AG10803 (cell line): ENCODE measurements around the gene TERT.

ENCODE experiments used
- DNase-seq: peaks from one replicate; pipeline ENCODE4 v3.0.0; 2010; ENCODE audit warnings: low read depth
- H3K4me3 ChIP-seq: 2 replicates; pipeline ENCODE4 v1.5.1; 2011; ENCODE audit warnings: mild to moderate bottlenecking, low read length, control low read depth
- TF ChIP-seq, protein P1 (sequence below): conservative IDR thresholded peaks from 2 replicates; pipeline ENCODE4 v1.5.1; 2011; ENCODE audit warnings: mild to moderate bottlenecking, low read length, control low read depth, inconsistent platforms

Gene TERT

GRCh38 chr5:1212271-1212670 lies 82.6 kb downstream of the TERT start:
- TF ChIP-seq, protein P1, sequence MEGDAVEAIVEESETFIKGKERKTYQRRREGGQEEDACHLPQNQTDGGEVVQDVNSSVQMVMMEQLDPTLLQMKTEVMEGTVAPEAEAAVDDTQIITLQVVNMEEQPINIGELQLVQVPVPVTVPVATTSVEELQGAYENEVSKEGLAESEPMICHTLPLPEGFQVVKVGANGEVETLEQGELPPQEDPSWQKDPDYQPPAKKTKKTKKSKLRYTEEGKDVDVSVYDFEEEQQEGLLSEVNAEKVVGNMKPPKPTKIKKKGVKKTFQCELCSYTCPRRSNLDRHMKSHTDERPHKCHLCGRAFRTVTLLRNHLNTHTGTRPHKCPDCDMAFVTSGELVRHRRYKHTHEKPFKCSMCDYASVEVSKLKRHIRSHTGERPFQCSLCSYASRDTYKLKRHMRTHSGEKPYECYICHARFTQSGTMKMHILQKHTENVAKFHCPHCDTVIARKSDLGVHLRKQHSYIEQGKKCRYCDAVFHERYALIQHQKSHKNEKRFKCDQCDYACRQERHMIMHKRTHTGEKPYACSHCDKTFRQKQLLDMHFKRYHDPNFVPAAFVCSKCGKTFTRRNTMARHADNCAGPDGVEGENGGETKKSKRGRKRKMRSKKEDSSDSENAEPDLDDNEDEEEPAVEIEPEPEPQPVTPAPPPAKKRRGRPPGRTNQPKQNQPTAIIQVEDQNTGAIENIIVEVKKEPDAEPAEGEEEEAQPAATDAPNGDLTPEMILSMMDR = no peak
- H3K4me3 ChIP-seq = no peak overlapping the region
- DNase-seq = no peak

DNA sequence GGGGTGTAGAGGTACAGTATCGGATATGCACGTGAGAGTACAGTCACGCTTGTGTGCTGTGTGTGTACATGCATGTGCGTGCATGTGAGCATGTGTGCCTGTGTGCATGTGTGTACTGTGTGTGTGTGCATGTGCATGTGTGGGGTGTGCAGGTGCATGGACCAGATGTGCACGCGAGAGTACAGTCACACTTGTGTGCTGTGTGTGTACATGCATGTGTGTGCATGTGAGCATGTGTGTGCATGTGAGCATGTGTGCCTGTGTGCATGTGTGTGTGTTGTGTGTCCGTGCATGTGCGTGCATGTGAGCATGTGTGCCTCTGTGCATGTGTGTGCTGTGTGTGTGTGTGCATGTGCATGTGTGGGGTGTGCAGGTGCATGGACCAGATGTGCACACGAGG lies 83.2 kb downstream of the TERT start:
- no peak for DNase-seq
- no peak overlapping the region for H3K4me3 ChIP-seq
- TF ChIP-seq, protein P1 = no peak

DNA sequence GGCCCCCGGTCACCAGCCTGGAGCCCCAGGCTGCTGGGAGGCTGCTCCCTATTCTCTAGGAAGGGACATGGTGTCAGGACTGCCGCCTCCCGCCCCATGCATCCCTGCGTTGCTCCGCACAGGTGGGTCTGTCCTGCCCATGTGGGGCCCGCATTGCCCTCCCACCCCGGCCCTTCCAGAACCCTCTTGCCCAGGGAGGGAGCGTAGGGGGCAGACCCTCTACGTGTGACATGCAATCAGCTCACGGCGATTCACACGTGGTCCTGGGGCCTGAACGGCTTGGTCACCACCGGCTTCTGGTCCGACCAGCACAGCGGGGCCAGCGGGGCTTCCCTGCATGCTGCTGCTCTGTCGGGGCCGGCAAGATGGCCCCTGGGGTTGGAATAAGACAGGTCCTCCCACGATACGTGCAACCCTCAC lies 84.0 kb downstream of the TERT start:
- DNase-seq = no peak
- TF ChIP-seq, protein P1 = no peak
- no peak overlapping the region for H3K4me3 ChIP-seq

DNA sequence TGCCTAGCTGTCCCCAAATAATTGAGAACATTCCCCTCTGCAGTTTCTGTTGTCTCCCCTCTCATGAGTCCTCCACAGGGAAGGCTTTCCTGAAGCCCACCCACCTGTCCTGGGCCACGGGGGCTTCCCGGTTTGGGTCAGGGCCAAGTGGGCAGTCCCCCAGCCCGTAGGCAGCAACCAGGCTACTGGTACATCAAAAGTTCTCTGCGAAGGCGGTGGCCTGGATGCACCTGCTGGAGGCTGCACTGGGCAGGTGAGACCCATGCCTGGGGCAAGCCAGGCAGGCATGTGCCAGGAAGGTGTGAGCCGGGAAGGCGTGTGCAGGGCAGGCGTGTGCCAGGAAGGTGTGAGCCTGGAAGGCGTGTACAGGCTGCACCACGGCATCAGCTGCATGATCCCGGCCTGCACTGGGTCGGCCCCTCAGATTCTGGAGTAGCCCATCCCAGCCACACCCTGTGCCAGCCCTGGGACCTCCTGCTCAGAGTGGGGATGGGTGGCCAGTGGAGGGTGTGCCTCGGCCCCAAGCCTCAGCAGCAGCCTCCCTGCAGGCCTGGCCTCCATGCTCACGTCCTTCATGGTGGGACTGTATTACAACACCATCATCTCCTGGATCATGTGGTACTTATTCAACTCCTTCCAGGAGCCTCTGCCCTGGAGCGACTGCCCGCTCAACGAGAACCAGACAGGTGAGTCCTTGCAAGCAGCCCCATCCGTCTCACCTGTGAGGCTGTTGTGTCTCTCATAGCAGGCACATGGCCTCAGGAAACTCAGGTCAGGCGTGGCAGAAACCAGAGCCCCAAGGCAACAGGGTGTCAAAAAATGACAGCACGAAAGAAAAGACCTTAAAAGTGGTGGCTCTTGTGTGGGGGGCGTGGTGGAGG lies 84.7 kb downstream of the TERT start:
- TF ChIP-seq, protein P1 = no peak
- no peak for DNase-seq

DNA sequence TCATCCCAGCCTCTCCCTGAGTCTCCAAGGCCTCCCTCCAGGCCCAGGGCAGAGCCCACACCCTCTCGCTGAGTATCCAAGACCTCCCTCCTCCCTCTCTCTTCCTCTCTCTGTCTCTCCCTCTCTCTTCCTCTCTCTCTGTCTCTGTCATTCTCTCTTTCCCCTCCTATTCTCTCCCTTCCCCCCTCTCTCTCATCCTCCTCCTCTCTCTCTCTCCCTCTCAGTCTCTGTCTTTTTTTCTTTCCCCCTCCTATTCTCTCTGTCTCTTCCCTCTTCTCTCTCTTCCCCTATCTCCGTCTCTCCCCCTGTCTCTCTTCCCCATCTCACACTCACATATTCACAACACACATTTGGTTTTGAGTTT lies 85.4 kb downstream of the TERT start:
- no peak for DNase-seq
- TF ChIP-seq, protein P1 = no peak
- no peak overlapping the region for H3K4me3 ChIP-seq

More for the DNA sequence above, 84.7 kb downstream of the TERT start:
- H3K4me3 ChIP-seq = no peak overlapping the region

GRCh38 chr5:1208743-1209488 lies 86.0 kb downstream of the TERT start:
- TF ChIP-seq, protein P1 = peak; percentile 51
- peak; percentile 5 for DNase-seq
- no peak overlapping the region for H3K4me3 ChIP-seq
